ENCODE measurements around the gene CCDC197.

GRCh38 chr14:93969082-93969828, 27.8 kb upstream of the CCDC197 start:
- no peak for TF ChIP-seq CTCF (IDR thresholded peaks at IDR 0.05; ENCODE audit: insufficient read depth, low read length, poor library complexity, severe bottlenecking)
- no peak for TF ChIP-seq EZH2phosphoT487 (conservative IDR thresholded peaks at IDR 0.05; ENCODE audit: low read length)

Data from SU-DHL-6 (cell line).